Nephron progenitor cell (in vitro differentiated cells): ENCODE results near the gene SDK1.

Experiments
- DNase-seq: peaks from one replicate; pipeline ENCODE4 v3.0.0; 2021
- H3K27ac Mint-ChIP-seq: 2 replicates; pipeline ENCODE4 v1.8.0; 2021; ENCODE audit warnings: mild to moderate bottlenecking, moderate library complexity, mixed read lengths
- H3K27me3 Mint-ChIP-seq: 2 replicates; pipeline ENCODE4 v1.8.0; 2021; ENCODE audit warnings: mild to moderate bottlenecking, low read depth, mixed read lengths; ENCODE audit not compliant: poor library complexity
- H3K36me3 Mint-ChIP-seq: 2 replicates; pipeline ENCODE4 v1.8.0; 2021; ENCODE audit warnings: low read depth, mixed read lengths
- H3K4me1 Mint-ChIP-seq: 2 replicates; pipeline ENCODE4 v1.8.0; 2021; ENCODE audit warnings: mixed read lengths
- H3K4me3 Mint-ChIP-seq: 2 replicates; pipeline ENCODE4 v1.8.0; 2021; ENCODE audit warnings: mild to moderate bottlenecking, moderate library complexity, mixed read lengths
- H3K9me3 Mint-ChIP-seq: 2 replicates; pipeline ENCODE4 v1.8.0; 2021; ENCODE audit warnings: mild to moderate bottlenecking, moderate library complexity, mixed read lengths
- TF ChIP-seq, protein P1 (sequence below): fragments of 200-600 bp; sonication (generic); IDR thresholded peaks from 2 replicates; pipeline ENCODE4 v1.5.0; 2021; ENCODE audit warnings: antibody characterized with exemption

SDK1 gene

DNA sequence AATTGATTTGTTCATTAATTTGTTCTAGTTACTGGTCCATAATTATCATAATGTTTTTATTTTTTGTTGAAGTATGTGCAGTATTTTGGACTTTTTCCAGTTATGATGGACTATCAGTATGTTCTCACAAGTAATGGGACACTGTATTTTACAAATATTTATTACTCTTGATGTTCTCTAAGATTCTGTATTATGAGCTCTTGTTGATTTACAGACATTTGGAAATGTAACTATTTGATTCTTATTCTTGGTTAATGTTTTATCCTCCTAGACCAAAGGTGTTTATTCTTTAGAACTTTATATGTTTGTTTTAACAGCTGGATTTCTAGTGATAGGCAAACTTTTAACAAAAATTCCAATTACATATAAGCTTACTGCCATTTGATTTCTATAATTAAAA, 200.6 kb downstream of the SDK1 start:
- TF ChIP-seq, protein P1, sequence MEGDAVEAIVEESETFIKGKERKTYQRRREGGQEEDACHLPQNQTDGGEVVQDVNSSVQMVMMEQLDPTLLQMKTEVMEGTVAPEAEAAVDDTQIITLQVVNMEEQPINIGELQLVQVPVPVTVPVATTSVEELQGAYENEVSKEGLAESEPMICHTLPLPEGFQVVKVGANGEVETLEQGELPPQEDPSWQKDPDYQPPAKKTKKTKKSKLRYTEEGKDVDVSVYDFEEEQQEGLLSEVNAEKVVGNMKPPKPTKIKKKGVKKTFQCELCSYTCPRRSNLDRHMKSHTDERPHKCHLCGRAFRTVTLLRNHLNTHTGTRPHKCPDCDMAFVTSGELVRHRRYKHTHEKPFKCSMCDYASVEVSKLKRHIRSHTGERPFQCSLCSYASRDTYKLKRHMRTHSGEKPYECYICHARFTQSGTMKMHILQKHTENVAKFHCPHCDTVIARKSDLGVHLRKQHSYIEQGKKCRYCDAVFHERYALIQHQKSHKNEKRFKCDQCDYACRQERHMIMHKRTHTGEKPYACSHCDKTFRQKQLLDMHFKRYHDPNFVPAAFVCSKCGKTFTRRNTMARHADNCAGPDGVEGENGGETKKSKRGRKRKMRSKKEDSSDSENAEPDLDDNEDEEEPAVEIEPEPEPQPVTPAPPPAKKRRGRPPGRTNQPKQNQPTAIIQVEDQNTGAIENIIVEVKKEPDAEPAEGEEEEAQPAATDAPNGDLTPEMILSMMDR, result no peak
- H3K27me3 Mint-ChIP-seq, result no peaks in the 10 kb centered on the region
- peaks cover 38% of the 10 kb centered on the region for H3K36me3 Mint-ChIP-seq
- H3K9me3 Mint-ChIP-seq, result peaks cover 62% of the 10 kb centered on the region
- no peak overlapping the region for H3K4me3 Mint-ChIP-seq
- H3K27ac Mint-ChIP-seq, result no peak overlapping the region
- H3K4me1 Mint-ChIP-seq, result no peaks in the 10 kb centered on the region
- DNase-seq, result no peak

DNA sequence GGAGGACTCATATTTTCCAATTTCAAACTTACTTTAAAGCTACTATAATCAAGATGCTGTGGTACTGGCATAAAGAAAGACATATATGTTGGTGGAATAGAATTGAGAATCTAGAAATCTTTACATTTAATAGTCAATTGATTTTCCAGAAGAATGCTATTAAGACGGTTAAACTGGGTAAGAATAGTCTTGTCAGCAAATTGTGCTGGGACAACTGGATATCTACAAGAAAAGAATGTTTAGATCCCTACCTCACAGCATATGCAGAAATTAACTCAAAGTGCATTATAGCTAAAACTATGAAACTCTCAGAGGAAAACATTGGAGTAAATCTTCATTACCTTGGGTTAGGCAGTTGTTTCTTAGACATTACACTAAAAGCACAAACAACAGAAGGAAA, 203.3 kb downstream of the SDK1 start:
- Mint-ChIP-seq H3K4me1 (no peaks in the 10 kb centered on the region), H3K4me3 (no peak overlapping the region), H3K36me3 (peaks cover 50% of the 10 kb centered on the region), H3K27me3 (no peaks in the 10 kb centered on the region), H3K9me3 (peaks cover 74% of the 10 kb centered on the region), H3K27ac (no peak overlapping the region)
- TF ChIP-seq, protein P1, result no peak
- DNase-seq, result no peak

DNA sequence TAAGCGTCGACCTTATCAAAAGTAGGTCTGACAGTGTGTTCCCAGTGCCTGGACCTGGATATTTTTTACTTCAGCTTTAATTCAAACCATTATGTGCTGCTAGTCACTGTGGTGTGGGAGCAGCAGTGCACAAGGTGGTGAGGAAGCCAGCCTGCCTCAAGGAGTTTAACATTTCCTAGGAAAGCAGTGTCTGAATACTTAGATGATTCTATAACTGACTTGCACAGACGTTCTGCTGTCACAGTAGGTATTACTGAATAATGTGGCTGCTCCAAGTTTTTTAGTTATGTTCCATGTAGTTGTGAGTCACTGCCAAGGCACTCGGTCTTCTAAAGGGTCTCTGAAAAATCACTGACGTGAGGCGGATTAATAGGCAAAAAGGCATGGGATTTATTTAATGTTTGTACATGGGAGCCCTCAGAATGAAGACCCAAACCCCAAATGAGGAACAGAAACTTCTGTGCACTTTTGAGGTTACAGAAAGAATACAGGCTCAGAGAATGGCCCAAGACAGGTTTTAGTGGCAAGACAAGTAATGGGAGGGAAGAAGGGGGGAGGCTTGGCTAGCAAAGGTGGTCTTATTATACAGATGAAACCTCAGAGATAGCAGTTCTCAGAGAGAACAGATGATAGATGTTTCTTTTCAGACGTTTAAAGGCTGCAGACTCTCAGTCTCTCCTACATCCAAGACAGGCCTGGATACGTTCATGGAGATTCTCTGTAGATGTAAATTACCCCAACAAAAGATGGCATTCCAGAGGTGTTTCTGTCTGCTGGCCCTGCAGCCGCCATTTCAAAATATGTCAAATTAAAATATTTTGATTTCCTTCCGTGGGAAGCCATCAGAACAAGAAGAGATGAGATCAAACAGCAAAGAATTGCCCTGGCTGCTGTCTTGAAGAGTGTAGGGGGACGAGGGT, 209.3 kb downstream of the SDK1 start:
- H3K4me1 Mint-ChIP-seq, result peaks cover 10% of the 10 kb centered on the region
- peaks cover 7% of the 10 kb centered on the region for H3K27me3 Mint-ChIP-seq
- TF ChIP-seq, protein P1, result no peak
- H3K27ac Mint-ChIP-seq, result peak overlapping the region; percentile 20
- peaks cover 22% of the 10 kb centered on the region for H3K36me3 Mint-ChIP-seq
- DNase-seq, result no peak
- peaks cover 26% of the 10 kb centered on the region for H3K9me3 Mint-ChIP-seq
- H3K4me3 Mint-ChIP-seq, result no peak overlapping the region

DNA sequence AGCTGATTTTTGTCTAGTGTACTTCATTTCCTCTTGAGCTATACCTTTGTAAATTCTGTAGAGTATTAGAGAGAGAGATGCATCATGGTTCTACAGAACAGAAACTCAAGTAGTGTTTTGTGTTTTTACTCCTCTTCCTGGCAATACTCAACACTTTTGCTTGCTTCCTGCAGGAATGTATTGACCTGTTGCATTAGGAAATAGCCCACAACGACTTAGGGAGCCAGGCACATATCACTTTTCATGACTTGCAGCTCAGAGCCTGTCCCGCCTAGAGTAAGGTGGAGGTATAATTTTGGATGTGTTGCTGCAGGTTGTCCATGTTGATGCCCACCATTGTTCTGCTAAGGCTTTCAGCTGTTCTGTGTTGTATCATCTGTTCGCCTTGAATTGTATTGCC, 216.3 kb downstream of the SDK1 start:
- no peak for DNase-seq
- H3K27me3 Mint-ChIP-seq, result peaks cover 4% of the 10 kb centered on the region
- TF ChIP-seq, protein P1, result no peak

DNA sequence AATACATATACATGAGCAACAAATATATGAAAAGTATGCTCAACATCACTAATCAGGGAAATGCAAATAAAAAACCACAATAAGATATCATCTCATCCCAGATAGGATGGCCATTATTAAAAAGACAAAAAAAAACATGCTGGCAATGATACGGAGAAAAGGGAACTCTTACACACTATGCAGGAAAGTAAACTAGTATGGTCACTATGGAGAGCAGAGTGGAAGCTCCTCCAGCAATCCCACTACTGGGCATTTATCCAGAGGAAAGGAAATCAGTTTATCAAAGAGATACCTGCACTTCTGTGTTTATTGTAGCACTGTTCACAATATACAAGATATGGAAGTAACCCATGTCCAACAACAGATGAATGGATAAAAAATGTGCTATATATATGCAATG, 217.5 kb downstream of the SDK1 start:
- H3K4me1 Mint-ChIP-seq, result peaks cover 10% of the 10 kb centered on the region
- TF ChIP-seq, protein P1, result no peak
- DNase-seq, result no peak
- peaks cover 4% of the 10 kb centered on the region for H3K27me3 Mint-ChIP-seq
- no peaks in the 10 kb centered on the region for H3K9me3 Mint-ChIP-seq
- H3K4me3 Mint-ChIP-seq, result no peak overlapping the region
- no peaks in the 10 kb centered on the region for H3K36me3 Mint-ChIP-seq
- no peak overlapping the region for H3K27ac Mint-ChIP-seq

More for the DNA sequence above, 216.3 kb downstream of the SDK1 start:
- Mint-ChIP-seq H3K36me3 (no peaks in the 10 kb centered on the region), H3K9me3 (no peaks in the 10 kb centered on the region), H3K4me1 (peaks cover 6% of the 10 kb centered on the region), H3K27ac (no peak overlapping the region), H3K4me3 (no peak overlapping the region)

DNA sequence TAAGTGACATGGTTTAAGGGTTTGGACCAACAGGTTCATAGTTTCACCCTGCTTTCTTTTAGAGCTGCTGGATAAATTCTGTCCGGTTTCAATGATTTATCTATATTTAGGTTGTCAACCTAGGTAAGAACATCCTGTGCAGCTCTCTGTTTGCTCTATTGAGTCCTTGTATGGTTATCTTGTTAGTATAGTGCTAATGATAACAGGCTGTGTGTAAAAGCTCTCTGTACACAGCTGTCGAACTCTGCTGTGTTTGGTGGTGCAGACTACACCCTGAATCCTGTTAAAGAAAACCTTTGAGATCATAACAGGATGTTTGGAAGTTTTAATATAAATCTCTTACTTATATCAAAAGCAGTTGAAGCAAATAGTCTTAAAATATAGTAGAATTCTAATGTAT, 219.2 kb downstream of the SDK1 start:
- Mint-ChIP-seq H3K27me3 (no peaks in the 10 kb centered on the region), H3K4me1 (peaks cover 10% of the 10 kb centered on the region), H3K36me3 (no peaks in the 10 kb centered on the region), H3K4me3 (no peak overlapping the region), H3K9me3 (no peaks in the 10 kb centered on the region), H3K27ac (no peak overlapping the region)
- TF ChIP-seq, protein P1, result no peak
- DNase-seq, result no peak
